Hindlimb muscle (tissue), 1 donor: Measurements from ENCODE around the gene GRID1. TPM values are rescaled to one million over a fixed set of nuclear protein-coding genes. Genes with fewer than 3 reads are reported as not detected.

ENCODE experiments used
- DNase-seq: peaks from one replicate; pipeline ENCODE4 v3.0.0-alpha.2; 2013
- polyA plus RNA-seq: library from polyadenylated mRNA; unstranded; fragments of 120-200 nt; gene quantifications from one replicate; pipeline ENCODE4 v1.2.1, GENCODE V29; 2013; ENCODE audit not compliant: insufficient read length

GRID1 gene
- polyA plus RNA-seq, 1 donor: 3.0 TPM

DNA sequence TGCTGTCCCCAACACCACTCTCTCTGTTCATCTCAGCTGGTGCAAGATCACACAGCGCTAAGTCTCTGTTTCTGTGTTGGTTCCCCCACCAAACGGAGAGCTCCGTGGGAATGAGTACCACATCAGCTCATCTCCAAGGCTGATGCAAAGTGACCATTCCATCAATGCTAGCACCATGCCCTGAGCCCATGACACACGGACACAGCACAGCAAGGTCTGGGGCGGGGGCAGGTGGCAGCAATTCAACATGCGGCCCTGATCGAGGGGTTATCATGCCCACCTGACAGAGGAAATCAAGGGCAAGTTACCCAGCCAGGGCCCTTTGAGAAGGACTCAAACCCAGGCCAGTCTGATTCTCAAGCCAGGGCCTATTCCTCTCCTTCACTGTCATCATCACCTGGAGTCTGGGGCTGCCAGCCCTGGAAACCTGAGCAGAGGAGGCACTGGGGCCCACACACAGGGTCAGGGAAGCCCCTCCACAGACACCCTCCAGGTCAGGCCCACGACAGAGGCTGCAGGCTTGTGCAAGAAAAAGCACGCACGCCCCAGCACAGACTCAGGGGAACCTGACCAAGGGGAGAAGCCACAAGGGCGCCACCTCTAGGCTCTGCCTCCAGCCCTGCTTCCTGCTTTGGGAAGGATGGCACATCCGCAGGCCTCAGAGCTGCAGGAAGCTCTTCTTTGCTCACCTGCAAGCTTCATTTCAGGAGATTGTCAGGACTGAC, 74.8 kb downstream of the GRID1 start:
- DNase-seq: no peak

DNA sequence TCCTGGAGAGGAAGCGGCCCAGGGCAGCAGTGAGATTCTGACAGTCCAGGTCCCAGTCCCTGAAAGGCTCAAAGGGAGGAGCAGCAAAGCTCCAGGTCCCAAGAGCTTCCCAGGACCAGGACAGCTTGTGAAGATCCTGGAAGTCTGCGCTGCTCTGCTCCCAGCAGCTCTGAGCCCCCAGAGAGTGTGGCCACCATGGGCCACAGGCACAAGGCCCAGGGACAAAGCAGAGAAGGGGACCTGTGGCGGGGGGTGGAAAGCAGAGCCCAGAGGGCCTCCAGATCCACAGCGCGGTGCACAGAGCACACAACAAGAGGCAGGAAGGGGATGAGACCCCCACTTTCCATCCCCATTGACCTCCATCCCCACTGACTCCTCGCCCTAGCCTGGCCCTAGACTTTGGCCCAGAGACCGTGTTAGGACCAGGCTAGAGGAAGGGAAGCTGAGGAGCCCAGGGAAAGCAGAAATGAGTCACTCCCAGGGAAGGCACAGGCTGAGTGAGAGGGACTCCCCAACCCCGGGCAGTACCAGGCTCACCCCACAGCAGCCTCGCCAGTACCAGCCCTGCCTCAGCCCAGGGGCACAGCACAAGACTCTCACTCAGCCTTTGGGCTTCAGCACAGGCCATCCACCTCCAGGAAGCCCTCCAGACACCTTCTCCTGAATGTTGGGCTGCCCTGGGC, 75.5 kb downstream of the GRID1 start:
- DNase-seq: no peak

DNA sequence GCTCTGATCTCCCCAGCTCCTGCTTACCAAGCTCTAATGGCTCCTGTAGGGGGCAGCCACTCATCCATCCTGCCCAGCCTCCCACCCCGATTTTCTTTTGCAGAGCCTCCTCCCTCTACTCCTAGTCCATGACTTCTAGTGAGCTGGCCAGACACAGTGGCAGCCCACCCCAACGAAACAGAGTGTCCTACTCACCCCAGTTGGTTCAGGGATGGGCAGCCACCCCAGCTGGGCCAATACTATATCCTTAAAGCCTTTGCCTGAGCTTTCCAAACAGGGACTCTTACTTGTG, 77.1 kb downstream of the GRID1 start:
- DNase-seq: no peak

DNA sequence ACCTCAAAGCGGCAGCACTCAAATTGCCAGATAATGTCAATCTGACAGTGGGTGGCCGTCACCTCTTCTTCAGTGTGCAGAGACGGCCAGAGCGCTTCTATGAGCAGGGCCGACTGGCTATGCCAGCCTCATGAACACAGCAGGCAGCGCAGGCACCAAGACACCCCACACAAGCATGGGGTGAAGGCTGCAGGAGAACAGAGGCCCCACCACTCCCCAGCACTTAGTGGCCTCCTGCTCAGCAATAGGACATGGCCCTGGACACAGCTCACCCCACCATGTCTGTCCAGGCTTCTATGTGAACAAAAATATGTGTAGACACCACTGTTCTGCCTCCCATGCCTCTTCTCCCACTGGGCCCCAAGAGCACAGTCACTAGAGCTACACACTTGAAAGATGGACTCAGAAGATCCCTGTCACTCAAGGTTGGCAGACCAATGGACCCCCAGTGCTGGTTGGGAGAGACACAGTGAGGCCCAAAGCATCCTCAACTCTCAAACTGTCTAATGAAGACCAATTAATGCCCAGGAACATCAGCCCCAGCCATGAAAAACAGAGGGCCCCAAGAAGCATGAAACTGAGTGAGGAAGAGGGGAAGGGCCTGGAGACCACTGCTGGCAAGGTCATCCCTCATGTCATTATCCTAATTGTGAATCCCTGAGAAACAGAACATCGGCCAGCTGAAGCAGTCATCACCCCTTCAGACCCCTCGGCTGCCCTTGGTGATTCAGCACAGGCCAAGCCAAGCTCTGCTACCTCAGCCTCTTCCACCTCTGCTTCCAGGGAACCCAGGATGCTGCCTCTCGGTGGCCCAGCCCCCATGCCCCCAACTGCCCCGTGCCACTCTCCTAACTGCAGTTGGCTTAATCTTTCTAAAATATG, 77.7 kb downstream of the GRID1 start:
- DNase-seq: no peak

DNA sequence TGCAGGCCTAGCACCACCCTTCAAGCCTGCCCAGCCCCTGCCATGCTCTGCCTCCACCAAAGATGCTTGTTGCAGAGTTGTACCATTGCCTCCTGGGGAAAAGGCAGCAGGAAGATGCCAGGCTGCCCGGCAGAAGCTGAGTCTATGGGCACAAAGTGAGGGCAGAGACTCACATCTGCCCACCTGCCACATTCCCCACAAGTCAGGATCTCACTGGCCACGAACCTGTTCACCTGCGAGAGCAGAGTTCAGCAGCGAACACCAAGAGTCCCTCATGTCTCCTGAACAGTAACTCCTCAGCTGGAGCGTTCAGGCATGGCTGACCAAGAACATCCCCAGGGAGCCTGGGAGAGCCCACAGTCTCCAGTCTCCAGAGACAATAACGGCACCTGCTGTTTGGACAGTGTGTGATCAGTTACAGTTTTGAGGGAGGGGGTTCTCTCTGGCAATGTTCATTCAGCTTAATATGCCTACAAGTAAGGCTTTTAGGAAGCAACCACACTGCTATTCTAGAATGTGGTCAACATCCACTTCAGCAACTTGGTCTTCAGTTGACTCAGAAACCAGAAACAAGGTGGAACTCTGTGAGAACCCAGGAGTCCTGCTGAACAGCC, 78.5 kb downstream of the GRID1 start:
- DNase-seq: no peak

DNA sequence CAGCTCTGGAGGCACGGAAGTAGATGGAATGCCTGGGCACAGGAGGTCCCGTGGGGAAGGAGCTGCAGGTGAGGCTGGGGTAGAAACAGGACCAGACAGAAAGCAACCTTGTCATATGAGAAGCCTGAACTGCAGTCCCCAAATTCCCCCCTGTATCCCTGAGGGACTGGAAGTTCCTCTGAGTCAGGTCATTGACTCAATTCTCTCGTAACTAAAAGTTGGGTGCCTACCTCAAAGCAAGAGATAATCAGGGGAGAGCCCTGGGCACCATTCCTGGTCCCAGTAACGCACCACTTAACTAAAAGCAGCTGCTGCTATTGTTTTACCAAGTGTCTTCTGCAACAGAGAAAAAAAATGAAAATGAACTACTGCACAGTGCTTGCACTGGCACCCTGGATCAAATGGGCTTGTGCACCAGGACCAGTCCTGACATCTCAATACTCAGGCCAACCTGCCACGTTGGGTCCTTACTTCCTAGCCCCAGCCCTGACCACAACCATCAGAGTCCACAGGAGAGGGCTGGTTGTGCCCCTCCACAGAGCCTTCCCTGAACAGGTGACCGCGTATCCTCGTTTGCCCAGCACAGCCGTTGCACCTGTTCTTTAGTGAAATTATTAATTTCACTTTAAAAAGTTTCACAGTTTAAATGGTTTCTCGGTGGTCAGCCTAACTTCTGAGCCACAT, 79.3 kb downstream of the GRID1 start:
- no peak for DNase-seq

DNA sequence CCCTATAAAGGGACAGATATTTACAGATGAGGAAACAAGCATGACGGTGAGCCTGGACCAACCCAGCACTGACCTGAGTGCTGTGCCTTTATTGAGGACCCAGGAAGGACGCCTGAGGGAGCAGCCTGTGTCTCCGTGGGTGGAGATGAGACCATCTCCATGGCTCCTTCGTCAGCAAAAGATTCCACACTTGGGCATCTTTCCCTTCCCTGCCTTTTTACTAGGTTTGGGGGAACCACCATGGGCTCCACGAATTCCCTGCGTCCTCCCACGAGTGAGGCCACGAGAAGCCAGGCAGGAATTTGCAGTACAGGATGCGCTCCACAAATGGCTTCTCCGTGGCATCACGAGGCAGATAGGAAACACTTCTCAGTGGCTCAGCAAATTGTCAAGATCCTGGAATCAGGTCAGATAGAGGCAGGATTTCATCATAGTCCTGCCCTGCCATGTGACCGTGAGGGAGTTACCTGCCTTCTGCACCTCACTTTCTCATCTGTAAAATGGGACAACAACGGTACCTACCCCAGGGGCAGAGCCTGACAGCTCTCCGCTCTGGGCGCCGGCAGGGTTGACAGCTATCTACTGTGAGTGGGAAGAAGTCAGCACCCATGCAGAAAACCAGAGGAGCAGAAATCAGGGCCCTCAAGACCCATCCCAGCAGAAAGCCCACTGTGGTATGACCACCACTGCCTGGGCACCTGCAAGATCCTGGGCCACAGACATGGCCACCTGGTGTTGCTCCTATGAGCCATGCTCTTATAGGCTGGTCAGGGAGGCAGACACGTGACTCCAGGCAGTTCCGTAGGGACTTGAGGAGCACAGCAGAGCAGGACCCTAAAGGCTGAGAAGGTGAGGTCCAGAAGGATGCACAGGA, 80.1 kb downstream of the GRID1 start:
- DNase-seq: no peak

DNA sequence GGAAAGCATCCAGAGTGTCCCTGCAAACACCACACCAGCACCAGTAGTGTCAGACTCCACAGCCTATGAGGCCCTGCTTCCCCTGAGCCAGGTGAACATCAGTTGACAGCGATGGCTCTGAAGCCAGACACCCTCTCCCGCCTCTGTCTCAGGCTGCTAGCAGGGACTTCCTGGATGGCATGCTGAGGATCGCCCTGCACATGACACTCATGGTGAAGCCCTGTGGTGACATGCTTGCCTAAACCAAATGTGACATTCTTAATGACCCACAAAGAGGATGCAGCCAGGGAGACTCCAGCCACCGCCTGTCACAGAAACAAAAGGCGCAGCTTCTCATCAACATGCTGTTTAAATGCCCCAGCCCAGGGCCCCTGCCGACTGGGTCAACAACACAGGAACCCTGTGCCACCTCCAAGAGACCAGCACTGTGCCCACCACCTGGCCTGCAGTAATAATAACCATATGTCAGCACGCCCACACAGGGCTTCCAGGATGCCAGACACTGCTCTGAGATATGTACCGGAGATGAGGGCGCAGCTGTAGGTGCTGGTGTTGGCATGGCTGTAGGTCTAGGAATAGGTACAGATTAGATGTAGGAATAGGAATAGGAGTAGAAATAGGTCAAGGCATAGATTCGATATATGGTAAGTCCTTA, 81.3 kb downstream of the GRID1 start:
- DNase-seq: no peak

DNA sequence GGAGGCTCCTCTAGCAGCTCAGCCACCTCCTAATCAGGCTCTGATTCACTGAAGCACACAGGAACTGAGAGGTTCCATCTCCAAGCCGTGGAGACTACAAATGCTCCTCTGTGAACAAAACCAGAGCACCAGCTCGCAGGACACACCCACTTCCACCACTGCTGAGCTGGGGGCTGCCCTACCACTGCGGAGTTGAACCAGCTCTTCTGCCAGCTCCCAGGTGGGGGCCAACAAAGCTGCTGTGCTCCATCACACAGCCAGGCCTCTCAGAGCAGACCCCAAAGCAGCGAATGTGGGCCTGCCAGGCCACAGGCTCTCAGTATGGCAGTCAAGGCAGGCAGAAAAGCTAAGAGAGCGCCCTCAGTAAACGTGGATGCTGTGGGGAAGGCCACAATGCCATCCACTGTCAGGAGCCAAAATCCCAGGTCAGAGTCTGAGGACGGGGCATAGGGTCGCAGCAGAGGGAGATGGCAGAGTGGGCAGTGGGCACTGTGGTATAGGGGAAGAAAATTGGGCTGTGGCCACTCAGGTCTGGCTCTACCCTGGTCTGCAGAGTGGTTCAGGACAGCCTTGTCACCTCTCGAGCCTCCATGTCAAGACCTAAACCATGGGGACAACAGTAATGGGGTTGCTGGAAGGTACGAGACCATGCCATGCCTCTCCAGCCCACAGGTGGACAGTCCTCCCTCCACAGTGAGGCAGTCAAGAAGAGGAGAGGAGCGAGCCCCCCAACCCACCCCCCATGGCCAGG, 82.1 kb downstream of the GRID1 start:
- DNase-seq: no peak

DNA sequence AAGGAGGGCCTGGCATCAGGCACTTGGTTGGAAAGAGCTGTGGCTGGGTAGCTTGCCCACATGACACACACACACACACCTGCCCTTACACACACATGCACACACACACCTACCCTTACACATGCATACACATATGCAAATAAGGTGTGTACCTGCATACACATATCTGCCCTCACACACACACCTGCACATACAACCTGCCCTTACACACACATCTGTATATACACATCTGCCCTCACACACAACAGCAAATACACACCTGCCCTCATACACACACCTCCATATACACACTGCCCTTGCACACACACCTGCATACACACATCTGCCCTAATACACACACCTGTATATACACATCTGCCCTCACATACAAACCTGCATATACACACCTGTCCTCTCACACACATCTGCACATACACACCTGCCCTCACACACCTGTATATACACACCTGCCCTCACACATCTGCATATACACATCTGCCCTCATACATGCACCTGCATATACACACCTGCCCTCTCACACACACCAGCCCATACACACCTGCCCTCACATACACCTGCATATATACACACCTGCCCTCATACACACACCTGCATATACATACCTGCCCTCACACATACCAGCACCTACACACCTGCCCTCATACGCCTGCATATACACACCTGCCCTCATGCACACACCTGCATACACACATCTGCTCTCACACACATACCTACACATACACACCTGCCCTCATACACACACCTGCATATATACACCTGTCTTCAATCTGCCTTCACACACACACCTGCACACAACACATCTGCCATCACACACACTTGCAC, 82.9 kb downstream of the GRID1 start:
- DNase-seq: no peak

DNA sequence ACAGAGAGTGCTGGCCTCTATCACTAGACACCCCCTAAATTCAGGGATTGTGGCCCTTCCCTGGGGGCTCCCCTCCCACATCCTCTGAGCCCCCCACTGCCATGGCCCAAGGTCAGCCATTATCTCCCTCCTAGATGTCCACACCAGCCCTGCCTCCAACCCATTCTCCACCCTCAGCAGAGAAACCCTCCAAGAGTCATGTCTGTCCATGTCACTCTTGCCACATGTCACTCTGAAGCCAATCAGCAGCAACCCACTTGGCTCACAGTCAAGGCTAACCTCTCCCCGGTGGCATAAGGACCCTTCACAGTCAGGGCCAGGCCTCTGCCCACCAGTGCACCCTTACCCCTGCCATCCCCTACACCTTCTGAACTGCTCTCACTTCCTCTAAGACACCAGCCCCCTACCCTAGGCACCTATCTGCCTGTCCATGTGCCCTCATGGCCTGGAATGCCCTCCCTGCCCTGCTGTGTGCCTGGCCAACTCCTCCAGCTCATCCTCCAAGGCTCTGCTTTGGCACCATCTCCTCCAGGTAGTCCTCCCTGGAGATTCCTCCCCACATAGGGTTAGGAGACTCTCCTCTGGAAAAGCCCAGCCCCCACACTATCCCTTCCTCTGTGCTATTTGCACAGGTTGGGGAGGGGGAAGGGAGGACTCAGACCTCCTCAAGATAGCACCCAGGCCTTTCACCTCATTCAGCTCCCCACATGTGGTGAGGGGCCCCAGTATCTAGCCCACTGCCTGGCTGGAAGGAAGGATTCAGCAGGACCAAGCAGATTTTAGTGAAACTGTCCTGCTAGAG, 83.7 kb downstream of the GRID1 start:
- no peak for DNase-seq

DNA sequence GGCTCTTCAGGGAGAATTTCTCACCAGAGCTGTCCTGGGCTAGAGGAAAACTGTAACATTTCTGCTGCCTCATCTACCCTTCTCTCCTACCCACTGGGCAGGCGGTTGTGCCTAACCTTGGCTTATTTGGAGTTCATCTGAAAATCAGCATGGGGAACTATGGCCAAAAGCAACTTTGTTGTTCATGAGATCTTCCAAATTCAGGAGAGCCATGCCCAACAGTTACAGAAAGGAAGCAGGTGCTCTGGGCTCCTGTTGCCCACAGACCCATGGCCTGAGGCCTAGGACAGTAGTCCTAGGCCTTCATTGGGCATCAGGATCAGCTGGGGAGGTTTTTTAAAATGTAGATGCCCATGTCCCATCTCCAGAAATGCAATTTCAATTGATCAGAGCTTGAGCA, 85.2 kb downstream of the GRID1 start:
- no peak for DNase-seq

DNA sequence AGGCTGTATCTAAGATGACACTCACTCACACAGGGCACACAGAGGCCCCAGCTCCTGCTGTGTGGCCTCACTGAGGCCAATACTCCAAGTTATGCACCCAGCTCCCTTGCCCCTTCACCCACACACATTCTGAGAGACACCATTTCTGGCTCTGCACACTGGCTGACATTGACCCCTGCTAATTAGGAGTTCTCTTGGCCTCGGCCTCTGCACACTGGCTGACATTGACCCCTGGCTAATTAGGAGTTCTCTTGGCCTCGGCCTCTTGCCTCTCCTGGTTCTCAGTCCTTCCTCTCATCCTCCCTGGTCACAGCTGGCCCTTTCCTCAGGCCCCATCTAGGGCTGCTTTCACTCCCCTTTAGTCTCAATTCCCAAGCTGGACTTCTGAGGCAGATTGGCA, 97.3 kb downstream of the GRID1 start:
- no peak for DNase-seq

DNA sequence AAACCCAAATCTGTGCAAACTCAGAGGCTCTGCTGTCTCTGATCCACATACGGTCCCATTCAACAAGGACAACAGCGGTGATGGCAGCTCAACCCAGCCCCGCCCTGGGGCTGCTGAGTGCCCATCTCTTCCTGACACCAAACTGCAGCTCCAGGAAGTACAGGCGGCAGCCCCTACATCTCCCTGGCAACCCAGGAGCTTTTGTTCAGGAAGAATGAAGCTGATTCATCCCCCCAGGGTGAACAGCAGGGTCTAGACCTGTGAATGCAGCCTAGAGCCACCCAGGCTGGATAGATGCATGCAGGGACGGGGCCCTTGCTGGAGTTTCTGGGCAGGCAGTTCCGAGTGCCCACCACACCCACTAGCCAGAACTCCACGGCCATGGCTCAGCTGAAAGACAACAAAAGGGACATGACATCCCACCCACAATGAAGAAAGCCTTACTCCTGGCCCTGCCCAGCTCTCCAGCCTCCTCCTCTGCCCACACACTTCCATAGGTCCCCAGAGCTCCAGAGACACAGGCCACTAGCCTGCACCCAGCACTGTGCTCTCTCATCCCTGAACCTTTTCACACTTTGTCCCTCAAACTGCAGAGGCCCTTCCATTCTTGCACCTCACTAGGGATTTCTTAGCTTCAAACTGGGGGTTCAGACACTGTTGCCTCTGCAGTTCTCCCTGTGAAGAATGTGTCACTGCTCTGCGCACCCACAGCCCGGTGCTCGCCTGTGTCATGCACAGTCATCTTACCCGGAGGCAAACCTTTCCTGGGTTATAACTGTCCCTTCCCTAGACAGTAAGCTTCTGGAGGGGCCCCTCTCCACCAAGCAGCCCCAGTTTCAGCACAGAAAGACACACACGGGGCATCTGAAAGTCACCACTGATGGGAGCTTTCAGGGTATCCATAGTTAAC, 99.1 kb downstream of the GRID1 start:
- DNase-seq: no peak

DNA sequence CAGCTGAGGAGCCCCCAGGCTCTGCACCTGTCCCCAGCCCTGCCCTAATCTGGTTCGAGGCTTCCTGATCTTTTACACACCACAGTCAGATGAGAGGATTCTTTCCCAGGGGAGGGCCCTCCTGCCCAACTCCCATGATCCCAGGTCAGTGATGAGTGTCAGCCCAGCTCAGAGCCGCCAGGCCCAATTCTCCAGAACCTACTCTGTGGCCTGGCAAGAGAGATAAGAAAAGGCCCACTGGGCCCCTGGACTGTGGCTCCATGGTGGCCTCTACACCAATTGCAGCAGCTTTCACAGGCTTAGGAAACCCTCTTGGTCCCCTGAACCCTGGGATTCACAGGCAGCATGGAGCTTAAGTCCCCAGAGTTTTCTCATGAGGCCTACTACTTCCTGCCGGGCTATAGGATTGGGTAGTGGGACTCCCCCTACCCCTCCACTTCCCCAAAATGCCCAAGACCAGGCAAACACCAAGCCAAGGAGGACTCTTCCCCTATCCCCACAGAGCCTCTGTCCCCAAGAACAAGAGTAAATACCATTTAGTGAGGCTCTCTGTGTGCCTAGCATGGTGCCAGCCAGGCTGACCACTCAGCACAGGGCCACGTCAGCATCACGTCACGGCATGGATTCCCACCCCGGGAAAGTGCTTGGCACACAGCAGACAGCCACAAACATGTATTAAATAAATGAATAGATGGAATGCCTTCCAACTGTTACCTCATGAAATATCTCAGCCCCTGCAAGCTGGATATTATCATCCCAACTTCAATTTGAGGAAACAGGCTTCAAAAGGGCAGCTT, 100.0 kb downstream of the GRID1 start:
- no peak for DNase-seq

DNA sequence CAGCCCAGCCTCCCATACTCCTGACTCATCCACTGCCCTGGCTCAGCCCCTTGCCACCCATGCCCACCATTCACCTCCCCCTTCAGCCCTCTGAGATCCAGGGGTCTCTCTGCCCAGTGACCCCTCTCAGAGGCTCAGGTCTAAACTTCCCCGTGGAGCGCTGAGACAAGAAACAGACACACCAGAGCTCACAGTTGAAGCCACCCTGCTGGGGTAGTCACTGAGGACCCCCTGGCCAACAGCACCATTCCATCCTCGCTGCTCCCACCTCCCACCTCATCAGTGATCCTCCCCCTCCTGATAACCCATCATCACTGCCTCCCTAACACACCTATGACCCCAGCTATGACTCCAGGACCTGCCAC, 100.7 kb downstream of the GRID1 start:
- no peak for DNase-seq
